PC-9 (cell line): ENCODE results near the gene FBH1.

Source experiments
- EZH2 ChIP-seq: fragments of 200-600 bp; sonication (generic); IDR thresholded peaks from 2 replicates; pipeline ENCODE4 v1.8.0; 2017; ENCODE audit warnings: antibody characterized with exemption, low read depth
- TF ChIP-seq, protein P1 (sequence below): fragments of 200-600 bp; sonication (generic); conservative IDR thresholded peaks from 2 replicates; pipeline ENCODE4 v1.6.1; 2017; ENCODE audit warnings: mixed run types, antibody characterized with exemption, mild to moderate bottlenecking, moderate library complexity

DNA sequence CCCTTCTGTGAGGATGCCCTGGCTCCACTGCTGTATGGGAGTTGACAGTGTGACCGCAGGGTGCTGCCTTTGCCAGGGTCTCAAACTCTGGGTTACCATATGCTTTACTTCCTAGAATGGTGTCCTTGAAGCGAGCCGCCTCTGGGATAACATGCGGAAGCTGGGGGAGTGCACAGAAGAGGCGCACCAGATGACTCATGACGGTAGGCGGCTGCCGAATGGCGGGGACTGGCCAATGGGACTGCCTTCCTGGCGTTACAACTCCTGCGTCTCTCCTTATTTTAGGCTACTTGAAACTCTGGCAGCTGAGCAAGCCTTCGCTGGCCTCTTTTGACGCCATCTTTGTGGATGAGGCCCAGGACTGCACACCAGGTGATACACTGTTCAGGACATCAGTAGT, 27.3 kb downstream of the FBH1 start:
- TF ChIP-seq, protein P1, sequence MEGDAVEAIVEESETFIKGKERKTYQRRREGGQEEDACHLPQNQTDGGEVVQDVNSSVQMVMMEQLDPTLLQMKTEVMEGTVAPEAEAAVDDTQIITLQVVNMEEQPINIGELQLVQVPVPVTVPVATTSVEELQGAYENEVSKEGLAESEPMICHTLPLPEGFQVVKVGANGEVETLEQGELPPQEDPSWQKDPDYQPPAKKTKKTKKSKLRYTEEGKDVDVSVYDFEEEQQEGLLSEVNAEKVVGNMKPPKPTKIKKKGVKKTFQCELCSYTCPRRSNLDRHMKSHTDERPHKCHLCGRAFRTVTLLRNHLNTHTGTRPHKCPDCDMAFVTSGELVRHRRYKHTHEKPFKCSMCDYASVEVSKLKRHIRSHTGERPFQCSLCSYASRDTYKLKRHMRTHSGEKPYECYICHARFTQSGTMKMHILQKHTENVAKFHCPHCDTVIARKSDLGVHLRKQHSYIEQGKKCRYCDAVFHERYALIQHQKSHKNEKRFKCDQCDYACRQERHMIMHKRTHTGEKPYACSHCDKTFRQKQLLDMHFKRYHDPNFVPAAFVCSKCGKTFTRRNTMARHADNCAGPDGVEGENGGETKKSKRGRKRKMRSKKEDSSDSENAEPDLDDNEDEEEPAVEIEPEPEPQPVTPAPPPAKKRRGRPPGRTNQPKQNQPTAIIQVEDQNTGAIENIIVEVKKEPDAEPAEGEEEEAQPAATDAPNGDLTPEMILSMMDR, result no peak
- no peak for TF ChIP-seq EZH2
